Measurements from ENCODE around the gene DNAAF1. TPM values are rescaled to one million over a fixed set of nuclear protein-coding genes. Genes with fewer than 3 reads are reported as not detected.

Gene DNAAF1
- total RNA-seq, 1 donor from 2014 or later, result not detected

GRCh38 chr16:84104231-84104630 is 40.9 kb upstream of the DNAAF1 start:
- H3K4me3 ChIP-seq (ENCODE audit: low read depth, low read length), result no peak overlapping the region
- H3K36me3 ChIP-seq (ENCODE audit: control insufficient read depth, insufficient read depth, low read length), result no peaks in the 10 kb centered on the region
- no peak for TF ChIP-seq CTCF (IDR thresholded peaks at IDR 0.05; ENCODE audit: insufficient read depth, low read length, poor library complexity, severe bottlenecking)
- no peak for DNase-seq (ENCODE audit: low read depth)
- H3K27me3 ChIP-seq (ENCODE audit: control insufficient read depth, insufficient read depth, low read length), result no peaks in the 10 kb centered on the region

GRCh38 chr16:84105301-84105815 is 39.8 kb upstream of the DNAAF1 start:
- Histone ChIP-seq H3K4me3 (ENCODE audit: low read depth, low read length) (no peak overlapping the region), H3K36me3 (ENCODE audit: control insufficient read depth, insufficient read depth, low read length) (no peaks in the 10 kb centered on the region), H3K27me3 (ENCODE audit: control insufficient read depth, insufficient read depth, low read length) (no peaks in the 10 kb centered on the region)
- DNase-seq (ENCODE audit: low read depth), result no peak
- no peak for TF ChIP-seq CTCF (IDR thresholded peaks at IDR 0.05; ENCODE audit: insufficient read depth, low read length, poor library complexity, severe bottlenecking)

DNA sequence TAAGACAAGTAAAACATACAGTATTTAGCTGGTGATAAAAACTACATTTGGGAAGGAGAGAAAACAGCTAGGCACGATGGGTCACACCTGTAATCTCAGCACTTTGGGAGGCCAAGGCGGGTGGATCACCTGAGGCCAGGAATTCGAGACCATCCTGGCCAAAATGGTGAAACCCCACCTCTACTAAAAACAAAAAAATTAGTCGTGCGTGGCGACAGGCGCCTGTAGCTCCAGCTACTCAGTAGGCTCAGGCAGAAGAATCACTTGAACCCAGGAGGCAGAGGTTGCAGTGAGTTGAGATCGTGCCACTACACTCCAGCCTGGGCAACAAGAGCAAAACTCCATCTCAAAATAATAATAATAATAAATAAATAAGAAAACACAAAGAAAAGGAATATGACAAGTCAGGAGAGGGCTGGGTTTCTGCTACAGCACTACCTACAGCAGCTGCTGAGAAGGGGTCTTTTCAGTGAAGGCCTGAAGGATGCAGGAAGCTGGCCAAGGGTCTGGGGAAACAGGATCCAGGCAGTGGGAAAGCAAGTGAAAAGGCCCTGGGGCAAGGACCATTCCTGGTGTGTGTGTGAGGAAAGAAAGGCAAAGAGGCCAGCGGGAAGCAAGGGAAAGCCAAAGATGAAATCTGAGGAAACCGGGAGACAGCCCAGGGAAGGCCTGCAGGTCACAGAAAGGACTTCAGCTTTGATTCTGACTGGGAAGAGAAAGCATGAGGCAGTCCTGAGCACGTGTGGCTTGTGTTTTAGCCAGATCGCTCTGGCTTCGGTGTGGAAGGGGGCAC is 39.0 kb upstream of the DNAAF1 start:
- DNase-seq (ENCODE audit: low read depth), result no peak
- H3K27me3 ChIP-seq (ENCODE audit: control insufficient read depth, insufficient read depth, low read length), result no peaks in the 10 kb centered on the region
- no peak for TF ChIP-seq CTCF (IDR thresholded peaks at IDR 0.05; ENCODE audit: insufficient read depth, low read length, poor library complexity, severe bottlenecking)
- H3K4me3 ChIP-seq (ENCODE audit: low read depth, low read length), result no peak overlapping the region
- no peaks in the 10 kb centered on the region for H3K36me3 ChIP-seq (ENCODE audit: control insufficient read depth, insufficient read depth, low read length)

- Histone ChIP-seq H3K36me3 (ENCODE audit: control insufficient read depth, insufficient read depth, low read length) (no peaks in the 10 kb centered on the region), H3K27me3 (ENCODE audit: control insufficient read depth, insufficient read depth, low read length) (no peaks in the 10 kb centered on the region), H3K4me3 (ENCODE audit: low read depth, low read length) (no peak overlapping the region)
- TF ChIP-seq CTCF (IDR thresholded peaks at IDR 0.05; ENCODE audit: insufficient read depth, low read length, poor library complexity, severe bottlenecking), result no peak
- no peak for DNase-seq (ENCODE audit: low read depth)
These were observed 37.2 kb upstream of the DNAAF1 start for GRCh38 chr16:84107921-84108320.

- no peak for TF ChIP-seq CTCF (IDR thresholded peaks at IDR 0.05; ENCODE audit: insufficient read depth, low read length, poor library complexity, severe bottlenecking)
- no peaks in the 10 kb centered on the region for H3K36me3 ChIP-seq (ENCODE audit: control insufficient read depth, insufficient read depth, low read length)
- H3K27me3 ChIP-seq (ENCODE audit: control insufficient read depth, insufficient read depth, low read length), result no peaks in the 10 kb centered on the region
- DNase-seq (ENCODE audit: low read depth), result no peak
- H3K4me3 ChIP-seq (ENCODE audit: low read depth, low read length), result no peak overlapping the region
These were observed 35.3 kb upstream of the DNAAF1 start for GRCh38 chr16:84109598-84110335.
